Small intestine (tissue), 7 donors: ENCODE measurements around the gene NEDD4L. TPM values are rescaled to one million over a fixed set of nuclear protein-coding genes. Genes with fewer than 3 reads are reported as not detected.

Source experiments
- DNase-seq, 2 donors: peaks; one replicate each; pipeline versions ENCODE4 v3.0.0 to v3.0.0-alpha.2; 2013
- FAIRE-seq: peaks from 2 replicates; lab custom pipeline; 2012; peaks lifted over from hg19 to GRCh38; lab: Jason Lieb, UNC
- H3K27ac ChIP-seq, 3 donors: one replicate each; pipeline ENCODE4 v1.5.1; 2013; ENCODE audit warnings: low read length in 2 of 3, mild to moderate bottlenecking in 2 of 3, control low read depth in 1 of 3, inconsistent platforms in 1 of 3, low read depth in 1 of 3, moderate library complexity in 1 of 3
- H3K27me3 ChIP-seq, 3 donors: one replicate each; pipeline ENCODE4 v1.6.1; 2013; ENCODE audit warnings: low read length in 3 of 3, inconsistent platforms in 1 of 3; ENCODE audit not compliant: control insufficient read depth in 3 of 3, insufficient read depth in 3 of 3
- H3K36me3 ChIP-seq, 3 donors: one replicate each; pipeline ENCODE4 v1.6.1; 2013; ENCODE audit warnings: low read length in 3 of 3, inconsistent platforms in 1 of 3, low read depth in 1 of 3, mild to moderate bottlenecking in 1 of 3, moderate library complexity in 1 of 3; ENCODE audit not compliant: control insufficient read depth in 3 of 3, insufficient read depth in 2 of 3
- H3K4me1 ChIP-seq, 3 donors: one replicate each; pipeline ENCODE4 v1.6.1; 2013; ENCODE audit warnings: low read length in 2 of 3, inconsistent platforms in 1 of 3, low read depth in 1 of 3, mild to moderate bottlenecking in 1 of 3, moderate library complexity in 1 of 3; ENCODE audit not compliant: control insufficient read depth in 3 of 3, insufficient read depth in 2 of 3
- H3K4me3 ChIP-seq, 3 donors: one replicate each; pipeline ENCODE4 v1.5.1; 2013; ENCODE audit warnings: low read length in 3 of 3, control low read depth in 1 of 3, inconsistent platforms in 1 of 3, low read depth in 1 of 3, mild to moderate bottlenecking in 1 of 3, moderate library complexity in 1 of 3
- H3K9me3 ChIP-seq, 2 donors: one replicate each; pipeline ENCODE4 v1.6.1; 2013; ENCODE audit warnings: low read depth in 1 of 2, low read length in 1 of 2; ENCODE audit not compliant: control insufficient read depth in 2 of 2, insufficient read depth in 1 of 2
- WGBS, 3 donors: extraction: QIAGEN DNeasy Blood & Tissue Kit; methylation state at CpG; one replicate each; pipeline ENCODE4 v1.1.7; 2013; 5-methylcytosine and 5-hydroxymethylcytosine counted together
- polyA plus RNA-seq, 4 donors: library from polyadenylated mRNA; stranded (reverse) in 3 of 4; unstranded in 1 of 4; fragments of 200-250 nt in 3 of 4; fragments of 120-200 nt in 1 of 4; gene quantifications; one replicate each; pipeline versions ENCODE4 v1.2.1 to v1.2.3, GENCODE V29; 2013
- donor health status: healthy with polysubstance abuse.
- donor health status: control.
- donor health status: control.
- donor health status: Bipolar disorder and iron deficiency.
- donor health status: healthy.

Gene NEDD4L
- polyA plus RNA-seq, 4 donors = 36.5 to 113 (median 96.2) TPM

DNA sequence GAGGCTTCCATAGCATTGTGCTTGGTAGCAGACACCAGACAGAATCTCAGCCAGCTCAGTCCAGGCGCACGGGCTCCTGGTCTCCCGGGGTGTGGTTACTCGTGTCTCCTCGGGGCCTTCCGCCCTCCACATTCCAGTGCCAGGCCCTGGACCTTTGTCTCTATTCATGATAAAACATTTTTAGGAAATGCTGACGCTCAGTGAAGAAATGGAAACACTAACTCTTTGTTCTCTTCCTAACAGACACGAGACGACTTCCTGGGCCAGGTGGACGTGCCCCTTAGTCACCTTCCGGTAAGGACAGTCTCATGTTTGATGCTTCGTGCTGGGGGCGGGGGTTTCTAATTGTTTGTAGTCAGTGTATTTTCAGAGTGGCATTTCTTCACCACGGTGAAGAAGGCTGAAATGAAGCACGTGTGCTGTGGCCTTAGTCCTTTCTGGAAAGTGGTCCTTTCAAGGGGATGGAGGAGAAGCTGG lies 271.8 kb downstream of the NEDD4L start:
- FAIRE-seq (no peak), DNase-seq (peak; percentile 76 to 81)
- Histone ChIP-seq H3K27me3 (no peaks in the 10 kb centered on the region), H3K9me3 (no peaks in the 10 kb centered on the region), H3K4me3 (no peak overlapping the region), H3K36me3 (peaks cover 0 to 41% (median 0%) of the 10 kb centered on the region in 3 donors), H3K4me1 (peaks cover 0 to 46% (median 4%) of the 10 kb centered on the region in 3 donors), H3K27ac (peak overlapping the region; percentile 37 to 69 (median 53))
- WGBS, 3 donors = 23 to 51% (median 42%) methylated on average over 15 of the region's 15 CpGs

DNA sequence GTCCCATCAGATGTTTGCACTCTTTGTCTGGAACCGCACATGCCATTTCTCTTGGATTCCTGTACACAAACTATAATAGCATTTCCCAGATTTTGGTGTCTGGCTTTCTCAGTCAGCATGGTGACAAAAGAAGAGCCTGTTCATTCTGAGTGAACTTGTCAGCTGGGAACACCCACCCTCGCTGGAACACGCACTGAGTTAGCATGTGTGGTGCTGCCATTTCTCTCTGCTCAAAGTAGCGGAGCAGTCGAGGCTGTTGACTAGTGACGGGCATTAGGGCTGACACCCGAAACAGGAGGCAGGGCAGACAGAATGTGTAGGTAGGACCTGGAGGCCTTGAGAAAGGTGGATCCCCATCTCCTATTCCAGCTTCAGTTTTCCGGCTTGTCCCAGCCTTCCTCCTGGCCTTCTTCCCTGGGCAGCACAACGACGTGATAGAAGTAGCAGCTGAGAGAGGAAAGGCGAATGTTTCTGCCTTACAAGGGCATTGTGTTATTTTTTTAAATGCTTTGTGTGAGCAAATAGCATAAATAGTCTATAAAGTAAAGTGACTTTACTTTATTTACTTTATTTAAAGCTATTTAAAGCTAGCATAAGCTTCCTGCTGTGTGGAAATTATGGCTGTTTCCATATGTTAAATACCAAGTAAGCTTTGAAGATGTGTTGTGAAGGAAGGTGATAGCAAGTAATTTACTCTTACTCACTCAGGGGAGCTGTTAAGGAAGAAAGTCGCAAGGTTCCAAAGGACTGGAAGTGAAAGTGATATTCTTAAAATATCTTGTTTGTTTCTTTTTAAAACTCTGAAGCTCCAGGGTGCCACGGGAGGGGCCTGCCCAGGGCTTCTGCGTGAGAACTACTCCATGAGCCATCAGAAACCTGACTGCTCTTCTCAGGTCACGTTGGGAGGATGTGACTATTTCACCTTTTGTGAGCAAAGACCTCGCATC lies 272.6 kb downstream of the NEDD4L start:
- Histone ChIP-seq H3K36me3 (peaks cover 0 to 41% (median 0%) of the 10 kb centered on the region in 3 donors), H3K4me3 (no peak overlapping the region), H3K27ac (peak overlapping the region in 2 of 3 donors; percentile 46 to 53), H3K27me3 (no peaks in the 10 kb centered on the region), H3K9me3 (no peaks in the 10 kb centered on the region), H3K4me1 (peaks cover 0 to 38% (median 4%) of the 10 kb centered on the region in 3 donors)
- FAIRE-seq = no peak
- 69 to 73% (median 70%) methylated on average over 16 of the region's 16 CpGs for WGBS, 3 donors
- peak; percentile 34 to 38 for DNase-seq

DNA sequence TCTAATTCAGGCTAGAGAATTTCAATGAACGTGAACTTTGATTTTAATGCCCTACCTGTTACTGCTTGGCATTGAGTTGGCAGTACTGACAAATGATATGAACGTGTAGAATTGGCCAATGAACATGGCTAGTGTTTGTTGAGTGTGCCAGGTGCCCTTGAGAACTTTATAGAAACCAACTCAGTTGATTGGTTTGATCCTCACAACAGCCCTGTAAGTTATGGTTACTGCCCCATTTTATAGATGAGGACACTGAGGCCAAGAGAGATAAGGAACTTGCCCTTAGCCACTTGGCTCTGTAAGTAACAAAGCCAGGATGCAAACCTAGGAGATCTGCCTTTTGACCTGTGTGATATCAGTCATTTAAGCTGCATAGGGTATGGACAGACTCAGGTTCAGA lies 275.7 kb downstream of the NEDD4L start:
- H3K36me3 ChIP-seq = peaks cover 0 to 51% (median 4%) of the 10 kb centered on the region in 3 donors
- H3K27ac ChIP-seq = peak overlapping the region in 1 of 3 donors; percentile 36
- FAIRE-seq (no peak), DNase-seq (peak in 1 of 2 donors; percentile 86)
- WGBS, 3 donors = 13 to 60% (median 36%) methylated on average over 2 of the region's 2 CpGs
- no peaks in the 10 kb centered on the region for H3K27me3 ChIP-seq
- no peaks in the 10 kb centered on the region for H3K9me3 ChIP-seq
- H3K4me1 ChIP-seq = peaks cover 0 to 30% (median 2%) of the 10 kb centered on the region in 3 donors
- H3K4me3 ChIP-seq = no peak overlapping the region

DNA sequence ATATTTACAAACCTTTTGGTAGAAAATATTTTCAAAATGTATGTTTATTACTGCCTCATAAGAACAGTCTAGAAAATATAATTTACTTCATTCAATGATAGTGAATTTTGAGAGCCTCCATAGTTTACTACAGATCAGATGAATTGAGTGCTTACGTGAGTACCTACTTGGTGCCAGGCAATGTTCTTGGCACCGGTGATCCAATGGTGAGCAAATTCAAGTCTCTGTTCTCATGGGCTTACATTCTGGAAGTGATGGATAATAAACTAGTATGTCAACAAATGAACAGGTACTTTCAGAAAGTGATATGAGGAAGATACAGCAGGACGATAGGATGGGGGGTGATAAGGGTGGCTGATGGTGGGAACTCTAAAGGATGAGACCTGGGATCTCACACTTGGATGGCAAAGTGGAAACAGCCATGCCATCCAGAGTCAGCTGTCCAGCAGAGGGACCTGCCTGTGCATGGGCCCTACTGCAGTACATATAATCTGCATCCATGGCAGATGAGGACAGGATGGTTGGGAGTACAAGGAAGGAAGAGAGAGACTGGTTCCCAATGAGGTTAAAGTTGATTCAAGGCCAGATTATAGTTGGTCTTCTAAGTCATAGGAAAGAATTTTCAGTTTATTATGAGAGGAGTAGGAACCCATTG lies 277.0 kb downstream of the NEDD4L start:
- DNase-seq (no peak), FAIRE-seq (no peak)
- Histone ChIP-seq H3K4me3 (no peak overlapping the region), H3K27ac (no peak overlapping the region), H3K9me3 (no peaks in the 10 kb centered on the region), H3K27me3 (no peaks in the 10 kb centered on the region), H3K36me3 (peaks cover 0 to 50% (median 4%) of the 10 kb centered on the region in 3 donors), H3K4me1 (peaks cover 0 to 19% (median 2%) of the 10 kb centered on the region in 3 donors)
- WGBS, 3 donors = 74 to 77% (median 76%) methylated on average over 3 of the region's 3 CpGs

DNA sequence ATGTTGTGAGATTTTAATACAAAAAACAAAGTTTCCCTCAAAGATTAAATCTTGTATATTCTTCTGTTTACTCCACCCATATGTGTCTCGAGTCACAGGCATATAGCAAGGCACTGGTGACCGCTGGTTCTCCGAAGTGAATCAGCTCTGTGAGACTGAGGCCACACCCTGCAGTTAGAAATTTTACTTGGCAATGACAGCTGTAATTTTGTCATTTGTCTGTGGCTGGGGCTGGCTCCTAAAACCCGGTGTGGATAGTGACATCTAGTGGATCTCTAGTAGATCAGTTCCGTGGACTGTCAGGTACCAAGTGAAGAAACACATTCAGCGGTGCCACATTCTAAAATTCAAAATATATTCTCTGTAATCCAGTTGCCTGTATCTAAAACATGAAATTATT lies 278.0 kb downstream of the NEDD4L start:
- Histone ChIP-seq H3K27me3 (no peaks in the 10 kb centered on the region), H3K4me1 (peaks cover 0 to 10% (median 0%) of the 10 kb centered on the region in 3 donors), H3K4me3 (no peak overlapping the region), H3K27ac (peak overlapping the region in 2 of 3 donors; percentile 36 to 47), H3K9me3 (no peaks in the 10 kb centered on the region), H3K36me3 (peaks cover 0 to 46% (median 4%) of the 10 kb centered on the region in 3 donors)
- WGBS, 3 donors = 7 to 13% (median 8%) methylated on average over 6 of the region's 6 CpGs
- FAIRE-seq (no peak), DNase-seq (peak; percentile 76 to 93)

DNA sequence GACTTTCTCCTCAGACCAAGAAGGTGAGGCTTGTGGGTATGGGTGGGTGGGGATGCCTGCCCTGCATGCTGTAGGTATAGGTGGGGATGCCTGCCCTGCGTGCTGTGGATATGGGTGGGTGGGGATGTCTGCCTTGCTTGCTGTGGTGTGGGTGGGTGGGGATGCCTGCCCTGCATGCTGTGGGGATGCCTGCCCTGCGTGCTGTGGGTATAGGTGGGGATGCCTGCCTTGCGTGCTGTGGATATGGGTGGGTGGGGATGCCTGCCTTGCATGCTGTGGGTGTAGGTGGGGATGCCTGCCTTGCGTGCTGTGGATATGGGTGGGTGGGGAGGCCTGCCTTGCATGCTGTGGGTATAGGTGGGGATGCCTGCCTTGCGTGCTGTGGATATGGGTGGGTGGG lies 278.4 kb downstream of the NEDD4L start:
- H3K27ac ChIP-seq = no peak overlapping the region
- FAIRE-seq = no peak
- no peak overlapping the region for H3K4me3 ChIP-seq
- peaks cover 0 to 10% (median 0%) of the 10 kb centered on the region in 3 donors for H3K4me1 ChIP-seq
- 74 to 88% (median 82%) methylated on average over 5 of the region's 5 CpGs for WGBS, 3 donors
- H3K27me3 ChIP-seq = no peaks in the 10 kb centered on the region
- peaks cover 0 to 46% (median 4%) of the 10 kb centered on the region in 3 donors for H3K36me3 ChIP-seq
- H3K9me3 ChIP-seq = no peaks in the 10 kb centered on the region
- no peak for DNase-seq

DNA sequence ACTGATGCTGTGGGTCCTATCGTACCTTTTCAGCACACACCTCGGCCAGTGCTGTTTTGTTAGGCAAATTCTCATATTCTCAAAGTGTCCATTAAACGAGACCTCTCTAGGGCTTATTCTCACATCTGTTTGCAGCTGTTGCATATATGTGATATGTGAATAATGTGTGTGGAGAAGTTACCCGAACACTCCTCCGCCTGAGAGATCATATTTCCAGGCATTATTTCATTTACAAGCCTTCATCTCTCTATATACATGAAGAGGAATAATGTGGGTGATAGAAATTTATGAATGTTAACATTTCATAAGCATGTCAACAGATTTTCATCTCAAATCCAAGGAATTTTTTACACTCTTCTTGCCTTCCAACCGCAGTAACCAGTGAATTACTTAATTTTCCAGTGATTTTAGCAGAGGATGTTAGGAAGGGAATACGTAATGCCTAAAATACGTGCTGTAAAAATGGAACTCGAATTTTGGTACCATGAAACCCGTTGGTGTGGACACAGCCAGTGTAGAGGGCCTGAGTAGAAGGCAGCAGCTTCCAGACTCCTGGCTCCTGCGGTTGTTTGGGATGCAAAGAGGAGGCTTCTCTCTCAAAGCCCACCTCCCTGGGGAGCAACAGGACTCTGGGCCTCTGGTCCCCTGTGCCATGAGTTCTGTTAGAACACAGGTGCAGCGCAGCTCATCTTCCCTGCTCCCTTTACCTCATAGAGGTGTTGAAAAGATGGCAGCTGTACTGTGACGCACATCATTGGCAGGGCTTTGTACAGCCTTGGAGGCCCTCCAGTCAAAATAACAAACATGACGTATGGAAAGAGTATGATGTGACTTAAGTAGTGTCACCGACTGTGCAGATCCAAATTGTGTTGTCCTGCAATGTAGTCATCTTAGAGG lies 280.1 kb downstream of the NEDD4L start:
- Histone ChIP-seq H3K4me1 (peaks cover 0 to 10% (median 0%) of the 10 kb centered on the region in 3 donors), H3K36me3 (peaks cover 0 to 46% (median 6%) of the 10 kb centered on the region in 3 donors), H3K4me3 (no peak overlapping the region), H3K27ac (no peak overlapping the region), H3K9me3 (no peaks in the 10 kb centered on the region), H3K27me3 (no peaks in the 10 kb centered on the region)
- FAIRE-seq (no peak), DNase-seq (no peak)
- WGBS, 3 donors = 84 to 93% (median 85%) methylated on average over 15 of the region's 15 CpGs
